Measurements from ENCODE around the gene NSMCE1.

DNA sequence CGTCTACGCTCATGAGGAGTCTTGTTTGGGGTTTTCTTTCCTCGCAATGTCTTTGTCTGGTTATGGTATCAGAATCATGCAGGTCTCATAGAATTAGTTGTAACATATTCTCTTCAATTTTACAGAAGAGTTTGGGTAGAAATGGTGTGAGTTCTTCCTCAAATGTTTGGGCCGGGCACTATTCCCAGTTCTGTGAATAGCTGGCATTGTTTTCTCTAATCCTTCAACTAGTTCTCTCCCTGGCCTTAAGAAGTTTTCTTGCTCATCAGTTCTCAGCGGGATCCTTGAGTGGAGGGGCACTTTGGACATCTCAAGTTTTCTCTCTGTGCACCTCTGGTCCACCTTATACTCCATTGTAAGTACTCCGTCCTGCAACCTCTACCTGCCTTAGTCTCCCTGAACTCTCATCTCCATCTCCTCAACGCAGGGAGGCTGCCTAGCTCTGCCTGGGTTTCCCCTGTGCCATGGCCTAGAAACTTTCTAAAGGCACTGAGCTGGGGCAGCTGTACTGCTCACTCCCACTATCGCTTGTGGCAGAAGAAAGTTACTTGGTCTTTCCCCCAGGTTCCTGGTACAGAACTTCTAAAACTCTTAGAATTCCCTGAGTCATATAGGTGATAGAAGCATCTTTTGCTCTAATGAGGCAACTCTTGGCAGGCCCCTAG lies 16.9 kb downstream of the NSMCE1 start:
- TF ChIP-seq, protein P1, sequence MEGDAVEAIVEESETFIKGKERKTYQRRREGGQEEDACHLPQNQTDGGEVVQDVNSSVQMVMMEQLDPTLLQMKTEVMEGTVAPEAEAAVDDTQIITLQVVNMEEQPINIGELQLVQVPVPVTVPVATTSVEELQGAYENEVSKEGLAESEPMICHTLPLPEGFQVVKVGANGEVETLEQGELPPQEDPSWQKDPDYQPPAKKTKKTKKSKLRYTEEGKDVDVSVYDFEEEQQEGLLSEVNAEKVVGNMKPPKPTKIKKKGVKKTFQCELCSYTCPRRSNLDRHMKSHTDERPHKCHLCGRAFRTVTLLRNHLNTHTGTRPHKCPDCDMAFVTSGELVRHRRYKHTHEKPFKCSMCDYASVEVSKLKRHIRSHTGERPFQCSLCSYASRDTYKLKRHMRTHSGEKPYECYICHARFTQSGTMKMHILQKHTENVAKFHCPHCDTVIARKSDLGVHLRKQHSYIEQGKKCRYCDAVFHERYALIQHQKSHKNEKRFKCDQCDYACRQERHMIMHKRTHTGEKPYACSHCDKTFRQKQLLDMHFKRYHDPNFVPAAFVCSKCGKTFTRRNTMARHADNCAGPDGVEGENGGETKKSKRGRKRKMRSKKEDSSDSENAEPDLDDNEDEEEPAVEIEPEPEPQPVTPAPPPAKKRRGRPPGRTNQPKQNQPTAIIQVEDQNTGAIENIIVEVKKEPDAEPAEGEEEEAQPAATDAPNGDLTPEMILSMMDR (IDR thresholded peaks at IDR 0.05; ENCODE audit: low read depth, low read length): no peak
- TF ChIP-seq EZH2phosphoT487 (IDR thresholded peaks at IDR 0.05; ENCODE audit: low read depth): no peak
